Fibroblast of villous mesenchyme (primary cell): ENCODE results near the gene TMPRSS13. TPM values are rescaled to one million over a fixed set of nuclear protein-coding genes. Genes with fewer than 3 reads are reported as not detected.

Experiments used
- DNase-seq: peaks from one replicate; pipeline ENCODE4 v3.0.0-alpha.2; 2010; ENCODE audit warnings: low read depth
- H3K4me3 ChIP-seq: 2 replicates; pipeline ENCODE4 v1.5.1; 2011; ENCODE audit warnings: low read depth, mild to moderate bottlenecking, low read length
- total RNA-seq: library from RNA; depleted of rRNA; stranded (reverse); fragments of >200 nt; gene quantifications from 2 replicates; pipeline ENCODE4 v1.2.3, GENCODE V29; 2012
- TF ChIP-seq, protein P1 (sequence below): IDR thresholded peaks from 2 replicates; pipeline ENCODE4 v1.5.1; 2012; ENCODE audit warnings: low read depth, mild to moderate bottlenecking, low read length; ENCODE audit not compliant: insufficient read depth

The TMPRSS13 gene
- total RNA-seq, 1 donor, result not detected

DNA sequence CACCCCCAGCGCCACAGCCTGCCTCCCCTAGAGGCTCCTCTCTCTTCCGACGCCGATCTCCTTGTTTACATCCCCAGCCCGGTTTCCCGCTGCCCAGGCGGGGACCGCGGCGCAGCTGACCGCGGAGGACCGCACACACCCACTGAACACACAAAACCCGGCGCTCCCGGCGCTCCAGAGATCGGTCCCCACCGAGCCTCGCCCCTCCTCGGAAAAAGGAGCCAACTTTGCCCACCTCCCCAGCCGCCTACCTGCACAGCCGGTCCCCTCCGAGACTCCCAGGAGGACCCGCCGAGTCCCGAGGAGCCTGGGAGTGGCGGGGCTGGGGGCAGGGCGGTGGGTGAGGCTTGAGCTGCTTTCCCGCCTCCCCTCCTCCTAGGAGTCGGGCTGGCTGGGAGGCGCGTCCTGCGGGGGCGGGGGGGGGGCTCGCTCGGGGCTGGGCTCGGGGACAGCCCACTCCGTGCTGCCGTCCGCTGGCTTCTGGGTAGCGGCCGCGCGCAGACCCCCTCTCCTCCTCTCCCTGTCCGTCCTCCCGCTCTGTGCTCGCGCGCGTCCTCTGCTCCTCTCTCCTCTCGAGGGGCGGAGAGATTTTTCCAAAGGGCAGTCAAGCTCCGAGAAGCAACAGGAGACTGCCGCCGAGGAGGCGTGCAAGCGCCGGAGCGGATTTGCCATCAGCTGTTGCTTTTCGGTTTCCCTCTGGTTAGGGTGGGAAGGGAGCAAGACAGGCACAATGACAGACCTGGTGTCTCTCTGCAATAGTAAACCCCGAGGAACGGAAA is 52.7 kb downstream of the TMPRSS13 start, which contains the start of gene FXYD6:
TSS of gene FXYD6 (minus strand) at position 318 of the 779 bp plus-strand sequence. CDS start 33,882 bp downstream, outside the sequence.
- no peak for DNase-seq
- no peak within 1 kb of the TSS for H3K4me3 ChIP-seq
- TF ChIP-seq, protein P1, sequence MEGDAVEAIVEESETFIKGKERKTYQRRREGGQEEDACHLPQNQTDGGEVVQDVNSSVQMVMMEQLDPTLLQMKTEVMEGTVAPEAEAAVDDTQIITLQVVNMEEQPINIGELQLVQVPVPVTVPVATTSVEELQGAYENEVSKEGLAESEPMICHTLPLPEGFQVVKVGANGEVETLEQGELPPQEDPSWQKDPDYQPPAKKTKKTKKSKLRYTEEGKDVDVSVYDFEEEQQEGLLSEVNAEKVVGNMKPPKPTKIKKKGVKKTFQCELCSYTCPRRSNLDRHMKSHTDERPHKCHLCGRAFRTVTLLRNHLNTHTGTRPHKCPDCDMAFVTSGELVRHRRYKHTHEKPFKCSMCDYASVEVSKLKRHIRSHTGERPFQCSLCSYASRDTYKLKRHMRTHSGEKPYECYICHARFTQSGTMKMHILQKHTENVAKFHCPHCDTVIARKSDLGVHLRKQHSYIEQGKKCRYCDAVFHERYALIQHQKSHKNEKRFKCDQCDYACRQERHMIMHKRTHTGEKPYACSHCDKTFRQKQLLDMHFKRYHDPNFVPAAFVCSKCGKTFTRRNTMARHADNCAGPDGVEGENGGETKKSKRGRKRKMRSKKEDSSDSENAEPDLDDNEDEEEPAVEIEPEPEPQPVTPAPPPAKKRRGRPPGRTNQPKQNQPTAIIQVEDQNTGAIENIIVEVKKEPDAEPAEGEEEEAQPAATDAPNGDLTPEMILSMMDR, result no peak

DNA sequence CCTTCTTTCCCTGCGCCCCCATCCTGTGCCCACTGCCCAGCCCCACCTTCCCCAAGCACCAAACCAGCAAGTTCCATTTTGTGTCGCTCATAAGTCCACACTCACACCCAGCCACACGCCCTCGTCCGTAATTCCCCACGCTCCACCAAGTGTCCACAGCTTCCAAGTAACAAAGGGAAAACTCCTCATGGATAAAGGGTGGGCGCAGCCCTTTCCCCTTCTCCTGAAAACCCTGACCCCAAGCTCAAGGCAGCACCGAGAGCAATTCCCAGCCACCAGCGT is 53.2 kb downstream of the TMPRSS13 start:
- TF ChIP-seq, protein P1, result no peak
- no peak for DNase-seq
- no peak overlapping the region for H3K4me3 ChIP-seq

DNA sequence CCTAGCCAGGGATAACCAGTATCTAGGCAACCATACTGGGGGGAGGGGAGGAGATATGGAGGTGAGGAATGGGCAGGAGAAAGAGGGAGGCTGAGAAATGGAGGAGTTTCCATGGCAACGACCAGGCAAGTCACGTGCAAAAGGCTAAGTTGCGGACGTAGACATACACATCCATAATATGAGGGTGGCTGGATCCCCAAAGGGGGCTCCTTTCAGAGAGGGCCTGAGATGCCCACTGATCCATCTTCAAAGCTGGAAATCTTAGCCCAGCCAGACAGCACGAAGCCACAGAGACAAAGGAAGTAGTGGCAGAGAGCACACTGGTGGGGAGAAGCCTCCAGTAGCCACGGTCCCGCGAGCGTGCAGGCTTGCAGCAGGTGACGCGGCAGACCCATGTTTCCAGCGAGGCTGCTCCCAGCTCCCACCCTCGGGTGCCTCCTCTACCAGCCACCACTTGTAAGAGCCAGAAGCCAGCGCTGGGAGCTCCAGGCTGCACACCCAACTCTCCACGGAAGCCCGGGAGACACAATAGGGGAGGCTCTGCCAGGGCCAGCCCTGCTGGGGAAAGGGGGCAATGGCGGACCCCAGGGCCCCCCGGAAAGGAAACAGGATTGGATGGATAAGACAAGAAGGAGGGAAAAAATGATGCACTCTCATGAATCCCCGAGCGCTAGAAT is 53.7 kb downstream of the TMPRSS13 start:
- TF ChIP-seq, protein P1, result no peak
- no peak for DNase-seq
- no peak overlapping the region for H3K4me3 ChIP-seq

DNA sequence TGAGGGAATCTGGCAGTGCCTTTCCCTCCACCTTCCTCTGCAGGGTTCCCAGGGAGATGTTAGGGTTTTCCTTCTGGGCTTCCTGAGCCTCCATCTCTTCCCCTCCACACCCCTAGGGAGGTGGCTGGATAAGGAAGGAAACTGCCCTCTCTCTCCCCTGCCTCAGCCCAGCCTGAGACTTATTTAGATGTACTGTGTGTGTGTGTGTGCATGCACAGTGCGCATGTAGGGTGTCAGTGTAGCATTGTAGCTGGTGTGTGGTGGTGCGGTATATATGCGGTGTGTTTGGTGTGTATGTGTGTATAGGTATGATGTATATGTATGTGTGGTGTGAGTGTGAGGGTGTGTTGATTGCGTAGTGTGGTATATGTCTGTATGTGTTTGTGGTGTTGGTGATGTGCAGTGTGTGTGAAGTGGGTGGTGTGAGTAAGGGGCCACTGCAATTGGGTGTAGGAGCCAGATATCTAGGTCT is 54.3 kb downstream of the TMPRSS13 start:
- DNase-seq, result no peak
- TF ChIP-seq, protein P1, result no peak
- no peak overlapping the region for H3K4me3 ChIP-seq

DNA sequence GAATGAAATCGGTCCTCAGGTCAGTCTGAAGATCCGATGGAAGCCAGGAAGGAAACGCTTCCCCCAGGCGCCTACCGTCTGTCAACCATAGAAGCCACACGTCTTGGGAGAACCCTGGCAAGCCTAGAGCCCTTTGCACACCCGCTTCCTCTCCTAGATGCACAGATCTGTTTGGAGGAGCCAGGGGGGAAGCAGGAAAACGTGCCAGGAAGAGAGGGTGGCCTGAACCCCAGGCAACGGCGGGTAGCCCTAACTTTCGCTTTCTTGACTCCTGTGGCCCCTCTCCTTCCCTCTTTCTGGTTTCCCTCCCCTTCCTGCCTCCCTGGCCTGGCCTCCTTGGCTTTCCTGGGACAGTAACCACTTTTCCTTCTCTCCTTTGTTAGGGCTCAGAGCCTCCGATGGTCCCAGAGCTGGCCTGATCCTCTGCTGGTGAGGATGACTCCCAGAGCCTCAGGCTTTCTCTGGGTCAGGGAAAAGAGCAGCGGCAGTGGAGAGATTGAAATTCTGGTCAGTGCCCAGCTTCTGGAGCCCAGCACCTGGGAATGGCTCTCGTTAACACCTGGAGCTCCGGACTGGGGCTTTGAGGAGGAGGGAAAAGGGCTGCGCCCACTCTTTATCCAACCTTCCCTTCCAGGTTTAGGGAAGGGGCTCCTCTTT is 54.8 kb downstream of the TMPRSS13 start:
- no peak overlapping the region for H3K4me3 ChIP-seq
- DNase-seq, result no peak
- TF ChIP-seq, protein P1, result no peak

DNA sequence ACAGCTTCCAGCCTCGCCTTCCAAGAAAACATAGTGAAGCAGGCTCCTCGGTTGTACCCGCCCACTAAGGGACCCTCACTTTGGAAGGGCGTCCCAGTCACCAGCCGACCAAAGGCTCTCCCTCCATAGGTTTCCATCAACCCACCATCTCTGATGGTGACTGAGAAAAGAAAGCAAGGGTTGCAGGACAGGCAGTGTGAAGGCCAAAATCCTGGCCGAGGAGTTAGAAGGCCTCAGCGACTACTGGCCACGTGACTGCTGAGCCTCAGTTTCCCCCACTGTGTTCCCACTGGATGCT is 55.4 kb downstream of the TMPRSS13 start:
- no peak overlapping the region for H3K4me3 ChIP-seq
- DNase-seq, result no peak
- TF ChIP-seq, protein P1, result no peak
